PFSK-1 (cell line): ENCODE measurements around the gene SCAMP5.

Experiments used
- FOXP2 ChIP-seq: optimal IDR thresholded peaks from 2 replicates; pipeline ENCODE3; 2011; ENCODE audit warnings: borderline replicate concordance, control low read depth, inconsistent platforms; ENCODE audit not compliant: insufficient read depth; ENCODE audit errors: extremely low read length, extremely low read depth
- POLR2AphosphoS5 ChIP-seq: IDR thresholded peaks from 2 replicates; pipeline ENCODE4 v1.6.1; 2012; ENCODE audit warnings: low read depth, mild to moderate bottlenecking, control low read depth, low read length, moderate library complexity
- SIN3A ChIP-seq: IDR thresholded peaks from 2 replicates; pipeline ENCODE4 v1.6.1; 2012; ENCODE audit warnings: mild to moderate bottlenecking, low read length, moderate library complexity, borderline replicate concordance; ENCODE audit not compliant: insufficient read depth
- TAF1 ChIP-seq: IDR thresholded peaks from 2 replicates; pipeline ENCODE4 v1.6.1; 2012; ENCODE audit warnings: low read length, control low read depth, borderline replicate concordance; ENCODE audit not compliant: insufficient read depth
- TF ChIP-seq, protein P1 (sequence below), 2 experiments: IDR thresholded peaks; 2 replicates each; pipeline versions ENCODE4 v1.6.1 to v1.8.0; 2011 to 2012; ENCODE audit warnings: low read depth in 2 of 2, low read length in 2 of 2, control low read depth in 1 of 2, inconsistent platforms in 1 of 2, mild to moderate bottlenecking in 1 of 2, moderate library complexity in 1 of 2; ENCODE audit not compliant: insufficient read depth in 1 of 2

SCAMP5 gene

DNA sequence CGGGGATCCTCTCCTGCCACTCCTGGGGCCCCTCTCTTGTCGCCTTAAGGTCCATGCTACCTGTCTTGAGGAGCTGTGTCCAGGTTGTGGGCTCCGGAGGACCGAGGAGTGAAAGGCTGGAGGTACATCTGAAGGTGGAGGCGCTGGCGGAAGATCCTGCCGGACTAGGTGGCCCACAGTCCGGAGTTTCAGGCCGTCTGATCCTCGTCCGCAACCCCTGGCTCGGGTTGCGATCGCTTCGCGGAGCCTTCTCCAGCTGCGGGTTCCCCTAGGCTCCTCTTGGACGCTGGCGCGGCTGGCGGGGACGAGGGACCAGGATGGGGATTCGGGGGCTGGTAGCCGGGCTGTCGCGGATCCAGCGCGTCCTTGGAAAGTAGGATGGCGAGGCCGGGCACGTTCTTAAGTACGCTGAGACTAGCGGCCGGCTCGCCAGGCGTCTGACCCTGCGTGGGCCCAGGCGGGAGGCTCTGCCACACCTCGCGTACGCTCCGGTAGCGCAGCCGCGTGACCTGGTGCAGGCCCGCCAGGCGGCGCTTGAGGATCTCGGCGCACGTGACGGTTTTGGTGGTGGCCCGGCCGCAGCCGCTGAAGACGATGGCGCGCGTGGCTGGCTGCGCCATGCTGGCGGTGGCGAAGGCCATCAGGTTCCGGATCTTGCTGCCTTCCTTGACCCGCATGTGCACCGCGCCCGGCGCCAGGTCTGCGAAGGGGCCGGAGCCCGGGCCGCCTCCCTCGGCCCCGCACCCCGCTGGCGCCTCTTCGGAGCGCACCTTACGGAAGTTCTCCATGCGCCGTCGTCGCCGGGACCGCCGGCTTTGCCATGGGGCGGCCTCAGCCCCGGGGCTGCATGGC lies 39.3 kb upstream of the SCAMP5 start:
- TF ChIP-seq POLR2AphosphoS5: no peak
- TF ChIP-seq FOXP2: no peak

DNA sequence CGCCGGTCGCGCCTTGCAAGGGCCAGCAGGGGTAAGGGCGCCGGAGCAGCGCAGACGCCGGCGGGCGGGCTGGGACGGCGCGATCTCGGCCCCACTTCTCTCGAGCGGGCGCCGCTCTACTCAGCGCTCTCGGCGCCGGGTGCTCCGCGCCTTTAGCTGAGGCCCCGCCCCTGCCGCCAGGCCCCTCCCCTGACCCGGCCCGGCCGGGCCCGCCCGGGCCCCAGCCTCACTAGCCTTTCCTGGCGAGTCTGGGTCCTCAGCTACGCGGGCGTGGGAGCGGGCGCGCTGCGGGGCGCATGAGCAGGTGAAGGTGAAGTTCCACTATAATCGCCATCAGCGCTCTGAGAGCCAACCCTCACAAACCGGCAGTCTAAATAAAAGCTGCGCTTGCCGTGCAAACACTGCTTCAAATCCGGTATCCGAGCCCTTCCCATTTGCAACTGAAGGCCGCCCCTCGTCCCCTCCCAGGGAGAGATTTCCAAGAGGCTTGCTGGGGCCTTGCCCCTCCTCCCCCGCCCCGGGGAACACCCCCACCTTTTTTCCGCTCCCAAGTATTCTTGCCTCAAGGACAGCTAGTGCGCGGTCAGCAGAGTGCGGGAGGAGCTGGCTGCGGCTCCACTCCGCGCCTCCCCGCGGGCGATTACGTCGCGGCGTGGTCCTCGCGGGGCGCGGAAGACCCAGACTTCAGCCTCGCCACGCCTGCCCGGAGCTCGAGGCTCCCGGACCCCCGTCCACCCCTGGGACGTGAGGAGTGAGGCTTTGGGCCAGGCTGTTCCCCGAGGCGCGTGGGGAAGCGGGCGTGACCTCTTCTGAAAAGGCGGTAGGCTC lies 38.5 kb upstream of the SCAMP5 start, which contains the start of gene RPP25:
Gene RPP25, minus strand, starts transcription at position 125 of the 828 bp plus-strand sequence. CDS start 189 bp downstream, outside the sequence.
- TF ChIP-seq TAF1 (no peak), FOXP2 (no peak), SIN3A (no peak)
- TF ChIP-seq, protein P1, sequence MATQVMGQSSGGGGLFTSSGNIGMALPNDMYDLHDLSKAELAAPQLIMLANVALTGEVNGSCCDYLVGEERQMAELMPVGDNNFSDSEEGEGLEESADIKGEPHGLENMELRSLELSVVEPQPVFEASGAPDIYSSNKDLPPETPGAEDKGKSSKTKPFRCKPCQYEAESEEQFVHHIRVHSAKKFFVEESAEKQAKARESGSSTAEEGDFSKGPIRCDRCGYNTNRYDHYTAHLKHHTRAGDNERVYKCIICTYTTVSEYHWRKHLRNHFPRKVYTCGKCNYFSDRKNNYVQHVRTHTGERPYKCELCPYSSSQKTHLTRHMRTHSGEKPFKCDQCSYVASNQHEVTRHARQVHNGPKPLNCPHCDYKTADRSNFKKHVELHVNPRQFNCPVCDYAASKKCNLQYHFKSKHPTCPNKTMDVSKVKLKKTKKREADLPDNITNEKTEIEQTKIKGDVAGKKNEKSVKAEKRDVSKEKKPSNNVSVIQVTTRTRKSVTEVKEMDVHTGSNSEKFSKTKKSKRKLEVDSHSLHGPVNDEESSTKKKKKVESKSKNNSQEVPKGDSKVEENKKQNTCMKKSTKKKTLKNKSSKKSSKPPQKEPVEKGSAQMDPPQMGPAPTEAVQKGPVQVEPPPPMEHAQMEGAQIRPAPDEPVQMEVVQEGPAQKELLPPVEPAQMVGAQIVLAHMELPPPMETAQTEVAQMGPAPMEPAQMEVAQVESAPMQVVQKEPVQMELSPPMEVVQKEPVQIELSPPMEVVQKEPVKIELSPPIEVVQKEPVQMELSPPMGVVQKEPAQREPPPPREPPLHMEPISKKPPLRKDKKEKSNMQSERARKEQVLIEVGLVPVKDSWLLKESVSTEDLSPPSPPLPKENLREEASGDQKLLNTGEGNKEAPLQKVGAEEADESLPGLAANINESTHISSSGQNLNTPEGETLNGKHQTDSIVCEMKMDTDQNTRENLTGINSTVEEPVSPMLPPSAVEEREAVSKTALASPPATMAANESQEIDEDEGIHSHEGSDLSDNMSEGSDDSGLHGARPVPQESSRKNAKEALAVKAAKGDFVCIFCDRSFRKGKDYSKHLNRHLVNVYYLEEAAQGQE (IDR thresholded peaks at IDR 0.05; ENCODE audit: insufficient read depth in 1 of 2, low read depth in 2 of 2, low read length in 2 of 2): no peak

DNA sequence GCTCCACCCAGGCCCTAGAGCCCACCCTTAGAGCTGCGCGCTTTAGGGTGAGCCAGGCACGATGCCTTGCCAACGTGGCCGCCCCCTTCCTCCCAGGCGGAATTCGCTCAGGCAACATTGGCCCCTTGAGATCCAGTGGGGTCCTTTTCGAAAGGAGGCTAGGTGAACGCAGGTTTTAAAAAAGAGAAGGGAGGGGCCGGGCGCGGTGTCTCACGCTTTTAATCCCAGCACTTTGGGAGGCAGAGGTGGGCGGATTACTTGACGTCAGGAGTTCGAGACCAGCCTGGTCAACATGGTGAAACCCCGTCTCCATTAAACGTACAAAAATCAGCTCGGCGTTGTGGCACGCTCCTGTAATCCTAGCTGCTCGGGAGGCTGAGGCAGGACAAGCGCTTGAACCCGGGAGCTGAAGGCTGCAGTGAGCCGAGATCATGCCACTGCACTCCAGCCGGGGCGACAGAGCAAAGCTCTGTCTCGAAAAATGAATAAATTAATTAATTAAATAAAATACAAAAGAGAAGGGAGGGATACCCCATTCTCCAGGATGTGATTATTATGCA lies 37.8 kb upstream of the SCAMP5 start:
- TF ChIP-seq POLR2AphosphoS5: no peak
- no peak for TF ChIP-seq SIN3A
- TF ChIP-seq, protein P1 (IDR thresholded peaks at IDR 0.05; ENCODE audit: insufficient read depth in 1 of 2, low read depth in 2 of 2, low read length in 2 of 2): no peak
- TF ChIP-seq TAF1: no peak
- no peak for TF ChIP-seq FOXP2

DNA sequence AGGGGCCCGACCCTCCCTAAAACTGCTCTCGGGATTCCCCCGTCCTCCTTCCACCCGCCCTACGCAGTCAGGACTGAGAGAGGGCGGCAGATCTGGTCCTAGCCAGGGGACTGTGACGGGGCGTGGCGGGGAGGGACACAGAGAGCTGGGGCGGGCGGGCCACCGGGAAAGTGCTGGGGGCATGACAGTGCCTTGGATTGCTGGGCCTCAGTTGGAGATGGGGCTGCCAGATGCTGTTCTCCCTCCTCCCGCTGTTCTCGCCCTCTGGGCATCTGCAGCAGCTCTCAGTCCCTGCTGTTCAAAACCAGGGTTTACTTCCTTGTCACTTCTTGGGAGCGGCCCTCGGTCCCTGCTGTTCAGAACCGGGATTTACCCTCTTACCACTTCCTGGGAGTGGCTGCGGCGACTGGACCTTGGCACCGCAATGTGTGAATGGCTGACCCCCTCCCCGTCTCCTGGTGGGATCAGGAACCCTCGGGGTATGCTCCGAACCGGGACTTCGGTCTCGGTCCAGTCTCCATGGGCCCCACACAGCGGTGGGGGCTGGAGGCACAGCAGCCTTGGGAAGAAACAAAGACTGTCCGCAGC lies 36.9 kb upstream of the SCAMP5 start:
- TF ChIP-seq FOXP2 (no peak), POLR2AphosphoS5 (no peak)

DNA sequence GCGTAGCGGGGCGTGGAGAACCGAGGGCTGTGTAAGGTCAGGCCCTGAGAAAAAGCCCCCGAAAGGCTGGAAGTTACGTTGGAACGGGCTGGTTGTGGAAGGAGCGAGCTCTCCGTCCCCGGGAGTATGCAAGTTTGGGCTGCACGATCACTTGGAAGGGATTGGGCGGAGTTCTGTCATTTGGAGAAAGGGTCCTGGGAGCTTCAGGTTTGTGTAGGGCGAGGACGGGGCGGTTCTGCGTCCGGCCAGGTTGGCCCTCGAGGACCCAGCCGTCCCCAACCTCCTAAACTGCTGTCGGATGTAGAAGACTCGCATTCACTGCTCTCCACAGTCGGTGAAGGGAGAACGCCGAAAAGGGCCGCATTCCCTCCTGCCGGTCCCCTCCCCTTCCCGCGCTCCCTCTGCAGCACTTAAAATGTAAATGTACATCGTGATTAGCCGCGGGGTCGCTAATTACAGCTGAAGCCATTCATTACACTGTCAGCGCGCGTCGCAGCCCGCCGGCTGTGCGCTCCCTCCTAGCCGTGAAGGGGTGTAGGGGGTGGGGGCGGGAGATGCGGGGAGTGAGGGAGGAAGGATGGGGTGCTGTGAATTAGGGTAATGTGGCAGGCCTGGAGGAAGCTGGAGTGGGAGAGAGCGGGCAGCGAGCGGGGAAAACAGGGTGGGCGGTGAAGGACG lies 36.3 kb upstream of the SCAMP5 start:
- TF ChIP-seq FOXP2 (no peak), SIN3A (no peak), TAF1 (no peak), POLR2AphosphoS5 (no peak)
- TF ChIP-seq, protein P1 (IDR thresholded peaks at IDR 0.05; ENCODE audit: insufficient read depth in 1 of 2, low read depth in 2 of 2, low read length in 2 of 2): no peak
